ENCODE data around the gene PSMD1.

- TF ChIP-seq POLR2A (IDR thresholded peaks at IDR 0.05) (no peak), CTCF (IDR thresholded peaks at IDR 0.05) (no peak)
Measured at GRCh38 chr2:231008131-231008530, 48.5 kb upstream of the PSMD1 start.

Measured in esophagus squamous epithelium (tissue), 4 donors.